Measurements from ENCODE around the gene KRT7.

Gene KRT7

GRCh38 chr12:52258335-52258901 is 25.4 kb downstream of the KRT7 start:
- DNase-seq, result no peak

GRCh38 chr12:52259657-52260243 is 26.7 kb downstream of the KRT7 start:
- no peak for DNase-seq

- DNase-seq, result no peak
These were observed 27.5 kb downstream of the KRT7 start for GRCh38 chr12:52260361-52261207.

- DNase-seq, result no peak
These were observed 28.1 kb downstream of the KRT7 start for GRCh38 chr12:52261208-52261484.

- no peak for DNase-seq
These were observed 29.2 kb downstream of the KRT7 start for GRCh38 chr12:52262286-52262685.

- DNase-seq, result no peak
These were observed 30.9 kb downstream of the KRT7 start for GRCh38 chr12:52263761-52264434.

GRCh38 chr12:52264435-52264825 is 31.4 kb downstream of the KRT7 start:
- no peak for DNase-seq

- DNase-seq, result no peak
These were observed 33.5 kb downstream of the KRT7 start for GRCh38 chr12:52266514-52266913.

GRCh38 chr12:52267266-52267665 is 34.2 kb downstream of the KRT7 start:
- no peak for DNase-seq

- no peak for DNase-seq
These were observed 34.7 kb downstream of the KRT7 start for GRCh38 chr12:52267699-52268098.

- DNase-seq, result no peak
These were observed 35.2 kb downstream of the KRT7 start for GRCh38 chr12:52268212-52268611.

GRCh38 chr12:52270541-52271070 is 37.6 kb downstream of the KRT7 start:
- DNase-seq, result no peak

GRCh38 chr12:52271158-52271557 is 38.1 kb downstream of the KRT7 start:
- DNase-seq, result no peak

GRCh38 chr12:52274521-52275120 is 41.6 kb downstream of the KRT7 start, which contains the start of gene KRT86:
KRT86 (plus strand) TSS chr12:52274645; CDS start chr12:52301917, 27,272 bp downstream.
- DNase-seq, result no peak

GRCh38 chr12:52275686-52276085 is 42.6 kb downstream of the KRT7 start:
- no peak for DNase-seq

GRCh38 chr12:52277486-52278245 is 44.6 kb downstream of the KRT7 start:
- no peak for DNase-seq

- no peak for DNase-seq
These were observed 45.8 kb downstream of the KRT7 start for GRCh38 chr12:52278575-52279421.

- DNase-seq, result no peak
These were observed 46.6 kb downstream of the KRT7 start for GRCh38 chr12:52279422-52280318.

- no peak for DNase-seq
These were observed 47.3 kb downstream of the KRT7 start for GRCh38 chr12:52280319-52280795.
